ENCODE data around the gene TBCCD1. TPM values are rescaled to one million over a fixed set of nuclear protein-coding genes. Genes with fewer than 3 reads are reported as not detected.

The TBCCD1 gene
- total RNA-seq, 1 donor from 2014 or later: 8.7 TPM

GRCh38 chr3:186512570-186513302 lies 54.4 kb downstream of the TBCCD1 start:
- H3K9me3 Mint-ChIP-seq (ENCODE audit: unreplicated experiment): peaks cover 2% of the 10 kb centered on the region

GRCh38 chr3:186511702-186512101 lies 55.4 kb downstream of the TBCCD1 start:
- Histone ChIP-seq H3K9ac (ENCODE audit: low read length) (no peak overlapping the region), H3K4me2 (ENCODE audit: low read length) (no peak overlapping the region), H2AFZ (ENCODE audit: low read depth, low read length) (no peak overlapping the region), H3K36me3 (ENCODE audit: insufficient read depth, low read length) (no peaks in the 10 kb centered on the region), H3K9me3 (ENCODE audit: insufficient read depth, low read depth, low read length) (no peaks in the 10 kb centered on the region), H3K27me3 (ENCODE audit: insufficient read depth, low read length) (peaks cover 14% of the 10 kb centered on the region), H3K4me1 (ENCODE audit: insufficient read depth, low read length) (no peaks in the 10 kb centered on the region), H3K79me2 (ENCODE audit: insufficient read depth, low read length) (no peaks in the 10 kb centered on the region), H4K20me1 (ENCODE audit: insufficient read depth, low read length) (no peaks in the 10 kb centered on the region), H3K4me3 (ENCODE audit: insufficient read depth, low read depth, low read length) (no peak overlapping the region), H3K27ac (ENCODE audit: low read depth, low read length) (no peak overlapping the region)
- Mint-ChIP-seq H3K27ac (ENCODE audit: unreplicated experiment) (no peak overlapping the region), H3K36me3 (ENCODE audit: low read depth, unreplicated experiment) (peaks cover 2% of the 10 kb centered on the region), H3K4me3 (ENCODE audit: unreplicated experiment) (no peak overlapping the region), H3K4me1 (ENCODE audit: low read depth, unreplicated experiment) (peaks cover 5% of the 10 kb centered on the region), H3K9me3 (ENCODE audit: unreplicated experiment) (peaks cover 2% of the 10 kb centered on the region), H3K27me3 (ENCODE audit: low read depth, unreplicated experiment) (peaks cover 52% of the 10 kb centered on the region)
- no peak for FAIRE-seq
- no peak for TF ChIP-seq EZH2 (IDR thresholded peaks at IDR 0.05; ENCODE audit: insufficient read depth, low read length)
- DNase-seq (ENCODE audit: low read depth): no peak

More at GRCh38 chr3:186512570-186513302, 54.4 kb downstream of the TBCCD1 start:
- Mint-ChIP-seq H3K36me3 (ENCODE audit: low read depth, unreplicated experiment) (peaks cover 2% of the 10 kb centered on the region), H3K4me1 (ENCODE audit: low read depth, unreplicated experiment) (peaks cover 5% of the 10 kb centered on the region), H3K27ac (ENCODE audit: unreplicated experiment) (no peak overlapping the region), H3K4me3 (ENCODE audit: unreplicated experiment) (no peak overlapping the region), H3K27me3 (ENCODE audit: low read depth, unreplicated experiment) (peaks cover 52% of the 10 kb centered on the region)
- FAIRE-seq (no peak), DNase-seq (ENCODE audit: low read depth) (no peak)
- Histone ChIP-seq H3K27me3 (ENCODE audit: insufficient read depth, low read length) (peaks cover 20% of the 10 kb centered on the region), H3K9ac (ENCODE audit: low read length) (no peak overlapping the region), H3K9me3 (ENCODE audit: insufficient read depth, low read depth, low read length) (peaks cover 4% of the 10 kb centered on the region), H2AFZ (ENCODE audit: low read depth, low read length) (no peak overlapping the region), H4K20me1 (ENCODE audit: insufficient read depth, low read length) (no peaks in the 10 kb centered on the region), H3K27ac (ENCODE audit: low read depth, low read length) (no peak overlapping the region), H3K4me3 (ENCODE audit: insufficient read depth, low read depth, low read length) (no peak overlapping the region), H3K4me1 (ENCODE audit: insufficient read depth, low read length) (no peaks in the 10 kb centered on the region), H3K79me2 (ENCODE audit: insufficient read depth, low read length) (no peaks in the 10 kb centered on the region), H3K4me2 (ENCODE audit: low read length) (no peak overlapping the region), H3K36me3 (ENCODE audit: insufficient read depth, low read length) (no peaks in the 10 kb centered on the region)
- TF ChIP-seq EZH2 (IDR thresholded peaks at IDR 0.05; ENCODE audit: insufficient read depth, low read length): no peak
- TF ChIP-seq, protein P1, sequence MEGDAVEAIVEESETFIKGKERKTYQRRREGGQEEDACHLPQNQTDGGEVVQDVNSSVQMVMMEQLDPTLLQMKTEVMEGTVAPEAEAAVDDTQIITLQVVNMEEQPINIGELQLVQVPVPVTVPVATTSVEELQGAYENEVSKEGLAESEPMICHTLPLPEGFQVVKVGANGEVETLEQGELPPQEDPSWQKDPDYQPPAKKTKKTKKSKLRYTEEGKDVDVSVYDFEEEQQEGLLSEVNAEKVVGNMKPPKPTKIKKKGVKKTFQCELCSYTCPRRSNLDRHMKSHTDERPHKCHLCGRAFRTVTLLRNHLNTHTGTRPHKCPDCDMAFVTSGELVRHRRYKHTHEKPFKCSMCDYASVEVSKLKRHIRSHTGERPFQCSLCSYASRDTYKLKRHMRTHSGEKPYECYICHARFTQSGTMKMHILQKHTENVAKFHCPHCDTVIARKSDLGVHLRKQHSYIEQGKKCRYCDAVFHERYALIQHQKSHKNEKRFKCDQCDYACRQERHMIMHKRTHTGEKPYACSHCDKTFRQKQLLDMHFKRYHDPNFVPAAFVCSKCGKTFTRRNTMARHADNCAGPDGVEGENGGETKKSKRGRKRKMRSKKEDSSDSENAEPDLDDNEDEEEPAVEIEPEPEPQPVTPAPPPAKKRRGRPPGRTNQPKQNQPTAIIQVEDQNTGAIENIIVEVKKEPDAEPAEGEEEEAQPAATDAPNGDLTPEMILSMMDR (IDR thresholded peaks at IDR 0.05; ENCODE audit: insufficient read depth, low read depth, low read length): no peak

DNA sequence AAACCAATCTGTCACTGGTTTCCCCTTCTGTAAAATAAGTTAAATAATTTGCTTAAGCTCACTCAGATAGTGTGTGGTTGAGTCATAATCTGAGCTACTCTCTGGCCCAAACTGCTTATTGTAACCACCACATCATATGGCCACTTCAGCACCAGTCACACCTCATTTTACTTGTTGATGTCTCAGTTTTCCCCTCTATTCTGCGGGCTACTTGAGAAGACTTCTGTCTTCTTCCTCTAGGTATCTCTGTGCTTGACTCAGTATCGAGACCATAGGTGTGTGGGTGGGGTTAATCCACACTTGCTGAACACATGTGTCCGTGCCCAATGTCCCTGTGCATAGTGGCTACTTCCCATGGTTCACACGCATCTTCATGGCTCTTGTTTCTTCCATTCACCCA lies 55.9 kb downstream of the TBCCD1 start:
- TF ChIP-seq, protein P1 (IDR thresholded peaks at IDR 0.05; ENCODE audit: insufficient read depth, low read depth, low read length): no peak
- TF ChIP-seq EZH2 (IDR thresholded peaks at IDR 0.05; ENCODE audit: insufficient read depth, low read length): no peak
- Histone ChIP-seq H3K9ac (ENCODE audit: low read length) (no peak overlapping the region), H2AFZ (ENCODE audit: low read depth, low read length) (no peak overlapping the region), H3K27me3 (ENCODE audit: insufficient read depth, low read length) (peaks cover 15% of the 10 kb centered on the region), H3K36me3 (ENCODE audit: insufficient read depth, low read length) (no peaks in the 10 kb centered on the region), H3K4me3 (ENCODE audit: insufficient read depth, low read depth, low read length) (no peak overlapping the region), H3K4me2 (ENCODE audit: low read length) (no peak overlapping the region), H3K4me1 (ENCODE audit: insufficient read depth, low read length) (no peaks in the 10 kb centered on the region), H3K27ac (ENCODE audit: low read depth, low read length) (no peak overlapping the region), H4K20me1 (ENCODE audit: insufficient read depth, low read length) (no peaks in the 10 kb centered on the region), H3K9me3 (ENCODE audit: insufficient read depth, low read depth, low read length) (no peaks in the 10 kb centered on the region), H3K79me2 (ENCODE audit: insufficient read depth, low read length) (no peaks in the 10 kb centered on the region)
- Mint-ChIP-seq H3K4me1 (ENCODE audit: low read depth, unreplicated experiment) (peaks cover 5% of the 10 kb centered on the region), H3K27me3 (ENCODE audit: low read depth, unreplicated experiment) (peaks cover 52% of the 10 kb centered on the region), H3K27ac (ENCODE audit: unreplicated experiment) (no peak overlapping the region), H3K36me3 (ENCODE audit: low read depth, unreplicated experiment) (peaks cover 2% of the 10 kb centered on the region), H3K9me3 (ENCODE audit: unreplicated experiment) (no peaks in the 10 kb centered on the region), H3K4me3 (ENCODE audit: unreplicated experiment) (no peak overlapping the region)
- DNase-seq (ENCODE audit: low read depth): no peak
- no peak for FAIRE-seq
